Nephron progenitor cell (in vitro differentiated cells): ENCODE data around the gene OLFML2B.

Experiments
- DNase-seq: peaks from one replicate; pipeline ENCODE4 v3.0.0; 2021
- H3K27ac Mint-ChIP-seq: 2 replicates; pipeline ENCODE4 v1.8.0; 2021; ENCODE audit warnings: mild to moderate bottlenecking, moderate library complexity, mixed read lengths
- H3K27me3 Mint-ChIP-seq: 2 replicates; pipeline ENCODE4 v1.8.0; 2021; ENCODE audit warnings: mild to moderate bottlenecking, low read depth, mixed read lengths; ENCODE audit not compliant: poor library complexity
- H3K36me3 Mint-ChIP-seq: 2 replicates; pipeline ENCODE4 v1.8.0; 2021; ENCODE audit warnings: low read depth, mixed read lengths
- H3K4me1 Mint-ChIP-seq: 2 replicates; pipeline ENCODE4 v1.8.0; 2021; ENCODE audit warnings: mixed read lengths
- H3K4me3 Mint-ChIP-seq: 2 replicates; pipeline ENCODE4 v1.8.0; 2021; ENCODE audit warnings: mild to moderate bottlenecking, moderate library complexity, mixed read lengths
- H3K9me3 Mint-ChIP-seq: 2 replicates; pipeline ENCODE4 v1.8.0; 2021; ENCODE audit warnings: mild to moderate bottlenecking, moderate library complexity, mixed read lengths
- CTCF ChIP-seq: fragments of 200-600 bp; sonication (generic); IDR thresholded peaks from 2 replicates; pipeline ENCODE4 v1.5.0; 2021; ENCODE audit warnings: antibody characterized with exemption

The OLFML2B gene

GRCh38 chr1:161998811-161999210 lies 24.9 kb downstream of the OLFML2B start:
- Mint-ChIP-seq H3K9me3 (no peaks in the 10 kb centered on the region), H3K4me3 (no peak overlapping the region), H3K27ac (no peak overlapping the region), H3K36me3 (peaks cover 9% of the 10 kb centered on the region), H3K4me1 (peaks cover 17% of the 10 kb centered on the region), H3K27me3 (no peaks in the 10 kb centered on the region)
- DNase-seq, result no peak
- TF ChIP-seq CTCF, result no peak

- Mint-ChIP-seq H3K27me3 (no peaks in the 10 kb centered on the region), H3K4me1 (peaks cover 4% of the 10 kb centered on the region), H3K4me3 (no peak overlapping the region), H3K27ac (no peak overlapping the region), H3K9me3 (peaks cover 11% of the 10 kb centered on the region), H3K36me3 (peaks cover 25% of the 10 kb centered on the region)
- DNase-seq, result no peak
- no peak for TF ChIP-seq CTCF
Observed at GRCh38 chr1:161997152-161997551, 26.5 kb downstream of the OLFML2B start.

GRCh38 chr1:161994175-161994668 lies 29.4 kb downstream of the OLFML2B start:
- Mint-ChIP-seq H3K27me3 (peaks cover 4% of the 10 kb centered on the region), H3K9me3 (peaks cover 26% of the 10 kb centered on the region), H3K4me3 (no peak overlapping the region), H3K27ac (no peak overlapping the region), H3K4me1 (peaks cover 4% of the 10 kb centered on the region), H3K36me3 (peaks cover 55% of the 10 kb centered on the region)
- DNase-seq, result no peak
- no peak for TF ChIP-seq CTCF

- Mint-ChIP-seq H3K27ac (no peak overlapping the region), H3K9me3 (peaks cover 33% of the 10 kb centered on the region), H3K4me1 (peaks cover 4% of the 10 kb centered on the region), H3K27me3 (peaks cover 4% of the 10 kb centered on the region), H3K4me3 (no peak overlapping the region), H3K36me3 (peaks cover 61% of the 10 kb centered on the region)
- TF ChIP-seq CTCF, result no peak
- DNase-seq, result no peak
Observed at GRCh38 chr1:161993576-161993975, 30.1 kb downstream of the OLFML2B start.

- H3K4me3 Mint-ChIP-seq, result no peak overlapping the region
- H3K9me3 Mint-ChIP-seq, result peaks cover 49% of the 10 kb centered on the region
- H3K27ac Mint-ChIP-seq, result no peak overlapping the region
- peaks cover 4% of the 10 kb centered on the region for H3K4me1 Mint-ChIP-seq
- peaks cover 91% of the 10 kb centered on the region for H3K36me3 Mint-ChIP-seq
- H3K27me3 Mint-ChIP-seq, result peaks cover 8% of the 10 kb centered on the region
- DNase-seq, result no peak
- TF ChIP-seq CTCF, result no peak
Observed at GRCh38 chr1:161989786-161990185, 33.9 kb downstream of the OLFML2B start.

- H3K9me3 Mint-ChIP-seq, result peaks cover 49% of the 10 kb centered on the region
- peaks cover 9% of the 10 kb centered on the region for H3K27me3 Mint-ChIP-seq
- H3K36me3 Mint-ChIP-seq, result peaks cover 91% of the 10 kb centered on the region
- H3K4me3 Mint-ChIP-seq, result no peak overlapping the region
- no peak overlapping the region for H3K27ac Mint-ChIP-seq
- H3K4me1 Mint-ChIP-seq, result no peaks in the 10 kb centered on the region
- no peak for DNase-seq
- TF ChIP-seq CTCF, result no peak
Observed at GRCh38 chr1:161989108-161989507, 34.6 kb downstream of the OLFML2B start.
